ENCODE results near the gene REPS2.

- TF ChIP-seq CTCF (IDR thresholded peaks at IDR 0.05) = no peak
- no peak for TF ChIP-seq POLR2A (IDR thresholded peaks at IDR 0.05)
- TF ChIP-seq EP300 (IDR thresholded peaks at IDR 0.05) = no peak
Measured at GRCh38 chrX:17077361-17077760, 130.9 kb downstream of the REPS2 start.

Measured in upper lobe of left lung (tissue), 4 donors.